Esophagus muscularis mucosa (tissue), 4 donors: ENCODE measurements around the gene SLC25A23.

Experiments
- EP300 ChIP-seq: sonication (generic); formaldehyde crosslinking; IDR thresholded peaks from one replicate; pipeline ENCODE4 v1.6.1; 2017; ENCODE audit warnings: antibody characterized with exemption
- POLR2A ChIP-seq: fragments of 450-650 bp; IDR thresholded peaks from one replicate; pipeline ENCODE4 v1.6.1; 2017; ENCODE audit warnings: antibody characterized with exemption, moderate library complexity, mild to moderate bottlenecking, low read depth
- TF ChIP-seq, protein P1 (sequence below), 3 experiments: fragments of 200-600 bp in 2 of 3; fragments of 450-650 bp in 1 of 3; sonication (generic) in 2 of 3; IDR thresholded peaks; one replicate each; pipeline ENCODE4 v1.5.1; 2017 to 2019; ENCODE audit warnings: antibody characterized with exemption in 3 of 3, mild to moderate bottlenecking in 2 of 3, moderate library complexity in 1 of 3

DNA sequence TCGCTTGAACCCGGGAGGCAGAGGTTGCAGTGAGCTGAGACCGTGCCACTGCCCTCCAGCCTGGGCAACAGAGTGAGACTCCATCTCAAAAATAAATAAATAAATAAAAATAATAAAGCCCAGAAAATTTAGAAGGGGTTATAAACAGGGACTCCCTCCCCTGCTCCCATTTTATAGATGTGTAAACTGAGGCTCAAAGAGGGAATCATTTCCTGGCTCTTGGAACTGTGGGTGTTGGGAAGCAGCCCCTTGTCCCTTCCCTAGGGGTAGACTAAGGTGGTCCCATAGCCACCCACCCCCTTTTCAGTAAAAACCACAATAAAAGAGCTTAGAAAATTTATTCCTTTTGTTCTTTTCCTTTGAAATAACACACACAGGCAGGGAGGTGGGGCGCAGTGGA lies 19.8 kb downstream of the SLC25A23 start:
- TF ChIP-seq POLR2A (no peak), EP300 (no peak)
- TF ChIP-seq, protein P1, sequence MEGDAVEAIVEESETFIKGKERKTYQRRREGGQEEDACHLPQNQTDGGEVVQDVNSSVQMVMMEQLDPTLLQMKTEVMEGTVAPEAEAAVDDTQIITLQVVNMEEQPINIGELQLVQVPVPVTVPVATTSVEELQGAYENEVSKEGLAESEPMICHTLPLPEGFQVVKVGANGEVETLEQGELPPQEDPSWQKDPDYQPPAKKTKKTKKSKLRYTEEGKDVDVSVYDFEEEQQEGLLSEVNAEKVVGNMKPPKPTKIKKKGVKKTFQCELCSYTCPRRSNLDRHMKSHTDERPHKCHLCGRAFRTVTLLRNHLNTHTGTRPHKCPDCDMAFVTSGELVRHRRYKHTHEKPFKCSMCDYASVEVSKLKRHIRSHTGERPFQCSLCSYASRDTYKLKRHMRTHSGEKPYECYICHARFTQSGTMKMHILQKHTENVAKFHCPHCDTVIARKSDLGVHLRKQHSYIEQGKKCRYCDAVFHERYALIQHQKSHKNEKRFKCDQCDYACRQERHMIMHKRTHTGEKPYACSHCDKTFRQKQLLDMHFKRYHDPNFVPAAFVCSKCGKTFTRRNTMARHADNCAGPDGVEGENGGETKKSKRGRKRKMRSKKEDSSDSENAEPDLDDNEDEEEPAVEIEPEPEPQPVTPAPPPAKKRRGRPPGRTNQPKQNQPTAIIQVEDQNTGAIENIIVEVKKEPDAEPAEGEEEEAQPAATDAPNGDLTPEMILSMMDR (IDR thresholded peaks at IDR 0.05) = no peak
